ENCODE results near the gene STRIP1. TPM values are rescaled to one million over a fixed set of nuclear protein-coding genes. Genes with fewer than 3 reads are reported as not detected.

Gene STRIP1
- total RNA-seq, 1 experiment from 2014 or later = 36.5 TPM

GRCh38 chr1:110082477-110082876, 48.1 kb downstream of the STRIP1 start:
- no peaks in the 10 kb centered on the region for H3K9me3 ChIP-seq (ENCODE audit: insufficient read depth, low read depth)
- DNase-seq = no peak
- H3K27ac ChIP-seq = no peak overlapping the region
- peaks cover 22% of the 10 kb centered on the region for H3F3A ChIP-seq (ENCODE audit: insufficient read depth, low read depth)
- no TSS peak for BruUV-seq (replicated peaks)
- POLR2A ChIA-PET (ENCODE audit: unreplicated experiment) = no interaction called here
- CTCF ChIA-PET = no interaction called here
- H3K9me2 ChIP-seq (ENCODE audit: insufficient read depth) = no peaks in the 10 kb centered on the region
- no peak overlapping the region for H3K4me2 ChIP-seq
- no peaks in the 10 kb centered on the region for H4K20me1 ChIP-seq (ENCODE audit: insufficient read depth)
- TF ChIP-seq CTCF (conservative IDR thresholded peaks at IDR 0.05) = no peak
- TF ChIP-seq EZH2 (IDR thresholded peaks at IDR 0.05; ENCODE audit: low read depth) = no peak
- no peaks in the 10 kb centered on the region for H3K79me2 ChIP-seq (ENCODE audit: low read depth)
- H3K27me3 ChIP-seq (ENCODE audit: insufficient read depth, low read depth) = no peaks in the 10 kb centered on the region
- peaks cover 25% of the 10 kb centered on the region for H3K4me1 ChIP-seq (replicated peaks; ENCODE audit: insufficient read depth)
- H3K36me3 ChIP-seq (ENCODE audit: low read depth) = no peaks in the 10 kb centered on the region
- H2AFZ ChIP-seq = no peak overlapping the region
- intact Hi-C loops (cut with micrococcal nuclease; ENCODE audit: unreplicated experiment) = no loop called here
- H3K4me3 ChIP-seq = no peak overlapping the region

DNA sequence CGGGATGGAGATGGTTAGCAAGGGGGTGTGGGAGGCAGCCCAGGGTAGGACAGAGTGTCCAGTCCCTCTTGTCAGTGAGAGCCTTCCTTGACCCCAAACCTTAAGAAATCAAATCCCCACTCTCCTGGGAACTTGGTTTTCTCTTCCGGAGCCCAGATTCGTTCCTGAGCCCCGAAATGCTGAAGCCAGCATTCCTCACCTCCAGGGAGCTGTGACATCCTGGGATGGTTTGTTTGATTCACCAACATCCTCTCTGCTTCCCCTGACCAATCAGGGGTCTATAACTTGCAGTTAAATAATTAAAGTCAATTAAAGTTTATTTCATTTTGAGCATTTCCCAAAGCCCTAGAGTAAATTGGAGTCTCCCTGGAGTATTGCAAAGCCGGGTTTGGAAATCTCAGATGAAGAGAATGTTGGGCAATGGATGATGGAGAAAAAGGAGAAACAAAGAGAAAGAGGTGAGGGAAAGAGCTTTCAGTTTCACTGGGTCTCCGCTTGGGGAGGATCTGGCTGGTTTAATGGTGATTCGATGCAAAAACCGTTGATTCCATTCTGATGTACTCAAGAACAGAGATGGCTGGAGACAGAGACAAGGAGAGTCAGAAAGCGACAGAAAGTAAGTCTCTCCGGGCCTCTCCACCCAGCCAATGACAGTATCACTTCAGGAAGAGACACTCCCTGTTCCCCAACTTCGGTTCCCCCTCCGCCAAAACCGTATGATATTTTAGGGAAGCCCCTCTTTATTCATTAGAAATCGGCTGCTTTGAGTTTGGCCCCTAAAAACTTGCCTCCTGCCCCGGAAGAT, 48.8 kb downstream of the STRIP1 start:
- no peak for TF ChIP-seq CTCF (conservative IDR thresholded peaks at IDR 0.05)
- TF ChIP-seq EZH2 (IDR thresholded peaks at IDR 0.05; ENCODE audit: low read depth) = no peak
- DNase-seq = no peak
- BruUV-seq (replicated peaks) = no TSS peak
- Histone ChIP-seq H3K36me3 (ENCODE audit: low read depth) (no peaks in the 10 kb centered on the region), H3F3A (ENCODE audit: insufficient read depth, low read depth) (peaks cover 26% of the 10 kb centered on the region), H3K9me3 (ENCODE audit: insufficient read depth, low read depth) (no peaks in the 10 kb centered on the region), H4K20me1 (ENCODE audit: insufficient read depth) (no peaks in the 10 kb centered on the region), H3K4me1 (replicated peaks; ENCODE audit: insufficient read depth) (peaks cover 33% of the 10 kb centered on the region), H3K79me2 (ENCODE audit: low read depth) (no peaks in the 10 kb centered on the region), H3K4me3 (no peak overlapping the region), H3K4me2 (no peak overlapping the region), H3K9me2 (ENCODE audit: insufficient read depth) (no peaks in the 10 kb centered on the region), H3K27ac (no peak overlapping the region), H3K27me3 (ENCODE audit: insufficient read depth, low read depth) (no peaks in the 10 kb centered on the region), H2AFZ (no peak overlapping the region)
- intact Hi-C loops (cut with micrococcal nuclease; ENCODE audit: unreplicated experiment) = no loop called here
- ChIA-PET CTCF (no interaction called here), POLR2A (ENCODE audit: unreplicated experiment) (no interaction called here)

DNA sequence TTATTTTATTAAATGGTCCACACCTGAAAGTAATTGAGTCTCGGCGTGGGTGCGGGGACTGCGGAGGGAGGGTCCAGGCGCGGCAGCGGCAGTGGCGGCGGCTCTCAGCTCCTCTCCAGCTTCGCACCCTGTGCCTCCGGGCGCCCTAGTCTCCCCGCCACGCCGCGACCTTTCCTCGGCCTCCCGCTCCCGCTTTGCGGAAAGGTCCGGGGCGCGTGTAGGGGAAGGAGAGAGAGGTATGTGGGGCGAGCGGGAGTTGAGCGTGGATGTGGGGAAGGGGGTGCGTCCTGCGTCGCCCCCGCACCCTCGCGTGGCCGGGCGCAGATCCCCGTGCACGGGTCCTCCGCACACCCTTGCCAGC, 49.4 kb downstream of the STRIP1 start:
- no peak overlapping the region for H2AFZ ChIP-seq
- no peaks in the 10 kb centered on the region for H3K9me3 ChIP-seq (ENCODE audit: insufficient read depth, low read depth)
- intact Hi-C loops (cut with micrococcal nuclease; ENCODE audit: unreplicated experiment) = no loop called here
- no peaks in the 10 kb centered on the region for H3K27me3 ChIP-seq (ENCODE audit: insufficient read depth, low read depth)
- BruUV-seq (replicated peaks) = no TSS peak
- peaks cover 29% of the 10 kb centered on the region for H3F3A ChIP-seq (ENCODE audit: insufficient read depth, low read depth)
- peaks cover 39% of the 10 kb centered on the region for H3K4me1 ChIP-seq (replicated peaks; ENCODE audit: insufficient read depth)
- H3K79me2 ChIP-seq (ENCODE audit: low read depth) = no peaks in the 10 kb centered on the region
- H3K36me3 ChIP-seq (ENCODE audit: low read depth) = no peaks in the 10 kb centered on the region
- no peak overlapping the region for H3K27ac ChIP-seq
- no peaks in the 10 kb centered on the region for H4K20me1 ChIP-seq (ENCODE audit: insufficient read depth)
- POLR2A ChIA-PET (ENCODE audit: unreplicated experiment) = no interaction called here
- TF ChIP-seq EZH2 (IDR thresholded peaks at IDR 0.05; ENCODE audit: low read depth) = no peak
- TF ChIP-seq CTCF (conservative IDR thresholded peaks at IDR 0.05) = no peak
- CTCF ChIA-PET = no interaction called here
- H3K9me2 ChIP-seq (ENCODE audit: insufficient read depth) = no peaks in the 10 kb centered on the region
- H3K4me3 ChIP-seq = no peak overlapping the region
- DNase-seq = no peak
- H3K4me2 ChIP-seq = no peak overlapping the region

Data from PC-9 (cell line).